Endothelial cell of umbilical vein (primary cell): ENCODE data around the gene ZNF74.

Source experiments
- CTCF ChIP-seq, 2 donors: IDR thresholded peaks; 1 replicate in 1 of 2; 2 replicates in 1 of 2; pipeline ENCODE4 v1.5.1; 2011; ENCODE audit warnings: low read length in 2 of 2, mild to moderate bottlenecking in 2 of 2, moderate library complexity in 2 of 2, control low read depth in 1 of 2, inconsistent platforms in 1 of 2, low read depth in 1 of 2; ENCODE audit not compliant: insufficient read depth in 1 of 2; ENCODE audit errors: extremely low read depth in 1 of 2
- EZH2 ChIP-seq: IDR thresholded peaks from 2 replicates; pipeline ENCODE4 v1.6.1; 2012; ENCODE audit warnings: borderline replicate concordance, low read depth, mild to moderate bottlenecking, moderate library complexity, low read length, inconsistent platforms; ENCODE audit not compliant: severe bottlenecking
- FOS ChIP-seq: IDR thresholded peaks from 2 replicates; pipeline ENCODE4 v1.6.1; 2011; ENCODE audit warnings: mild to moderate bottlenecking, low read length, moderate library complexity, borderline replicate concordance; ENCODE audit not compliant: insufficient read depth
- GATA2 ChIP-seq: IDR thresholded peaks from 2 replicates; pipeline ENCODE4 v1.7.0; 2011; ENCODE audit warnings: low read depth, mild to moderate bottlenecking, moderate library complexity, mixed read lengths, low read length; ENCODE audit not compliant: insufficient read length, insufficient read depth
- MAX ChIP-seq: IDR thresholded peaks from 2 replicates; pipeline ENCODE4 v1.6.1; 2011; ENCODE audit not compliant: insufficient read depth, insufficient read length
- MYC ChIP-seq: IDR thresholded peaks from one replicate; pipeline ENCODE4 v1.6.1; 2011; ENCODE audit warnings: mild to moderate bottlenecking, low read depth, low read length
- POLR2A ChIP-seq: IDR thresholded peaks from 2 replicates; pipeline ENCODE4 v1.6.1; 2012; ENCODE audit warnings: low read depth, mild to moderate bottlenecking, control low read depth, low read length
- POLR2AphosphoS5 ChIP-seq: IDR thresholded peaks from 2 replicates; pipeline ENCODE4 v1.6.1; 2012; ENCODE audit warnings: low read depth, mild to moderate bottlenecking, control low read depth, low read length, moderate library complexity; ENCODE audit not compliant: insufficient read depth

DNA sequence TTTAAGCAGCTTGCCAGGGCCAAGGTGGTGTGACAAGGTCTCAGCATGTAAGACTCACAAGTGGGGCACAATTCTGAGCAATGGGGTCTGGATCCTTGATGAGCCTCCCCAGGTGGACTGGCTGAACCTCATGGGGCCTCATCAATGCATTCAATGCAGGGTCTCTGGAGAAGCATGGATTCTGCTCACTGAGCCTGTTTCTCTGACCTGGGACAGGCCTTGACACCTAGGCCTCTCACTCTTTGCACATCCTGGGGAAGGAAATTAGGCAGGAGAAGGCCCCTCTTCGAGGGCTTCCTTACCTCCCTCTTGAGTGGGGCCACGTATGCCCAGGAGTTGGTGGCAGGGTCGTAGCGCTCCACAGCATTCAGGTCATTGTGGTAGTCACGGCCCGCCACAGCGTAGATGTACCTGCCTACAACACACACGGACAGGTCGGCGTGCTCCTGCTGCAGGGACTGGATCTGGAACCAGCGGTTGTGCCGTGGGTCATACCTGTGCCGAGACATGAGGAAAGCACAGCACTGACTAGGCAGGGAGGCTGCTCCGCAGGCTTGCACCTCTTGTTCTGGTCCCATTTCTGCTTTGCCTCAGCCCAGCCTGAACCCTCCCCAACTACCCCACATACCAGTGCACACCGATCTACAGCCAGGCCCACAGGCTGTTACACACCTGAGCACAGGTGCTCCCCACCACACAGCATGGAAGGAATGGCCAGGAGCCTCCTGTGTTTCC is 63.7 kb downstream of the ZNF74 start:
- TF ChIP-seq CTCF (IDR thresholded peaks at IDR 0.05; ENCODE audit: extremely low read depth in 1 of 2, insufficient read depth in 1 of 2, low read depth in 1 of 2, low read length in 2 of 2) (no peak), POLR2A (no peak), FOS (no peak), EZH2 (no peak), POLR2AphosphoS5 (no peak), MYC (no peak), GATA2 (no peak), MAX (no peak)
